Measurements from ENCODE around the gene ADGRL1.
"Not testable (repeated sequence)": the region's sequence is repeated elsewhere in the genome, so short reads cannot be mapped to it uniquely, and the experiment has no call there.

ADGRL1 gene

GRCh38 chr19:14204219-14204618, 1.8 kb downstream of the ADGRL1 start:
- not testable (repeated sequence) for H3K27me3 Mint-ChIP-seq; H3K36me3 Mint-ChIP-seq; H3K9me3 Mint-ChIP-seq (ENCODE audit: low read depth)
- Mint-ChIP-seq H3K4me3 (peak overlapping the region; percentile 87), H3K27ac (peak overlapping the region; percentile 58), H3K4me1 (ENCODE audit: low read depth) (peaks cover 37% of the 10 kb centered on the region)

GRCh38 chr19:14203788-14204187, 2.2 kb downstream of the ADGRL1 start:
- H3K27me3 Mint-ChIP-seq, H3K27ac Mint-ChIP-seq: not testable (repeated sequence)
- H3K4me1 Mint-ChIP-seq (ENCODE audit: low read depth), result peaks cover 35% of the 10 kb centered on the region

GRCh38 chr19:14203177-14203576, 2.8 kb downstream of the ADGRL1 start:
- no peaks in the 10 kb centered on the region for H3K36me3 Mint-ChIP-seq
- no peaks in the 10 kb centered on the region for H3K27me3 Mint-ChIP-seq
- H3K4me3 Mint-ChIP-seq, result peak overlapping the region; percentile 27
- peaks cover 32% of the 10 kb centered on the region for H3K4me1 Mint-ChIP-seq (ENCODE audit: low read depth)
- H3K9me3 Mint-ChIP-seq (ENCODE audit: low read depth), result no peaks in the 10 kb centered on the region
- H3K27ac Mint-ChIP-seq, result no peak overlapping the region

More at GRCh38 chr19:14203788-14204187, 2.2 kb downstream of the ADGRL1 start:
- not testable (repeated sequence) for H3K9me3 Mint-ChIP-seq (ENCODE audit: low read depth); H3K36me3 Mint-ChIP-seq
- peak overlapping the region; percentile 87 for H3K4me3 Mint-ChIP-seq

GRCh38 chr19:14201481-14201880, 4.5 kb downstream of the ADGRL1 start:
- not testable (repeated sequence) for H3K27me3 Mint-ChIP-seq, H3K4me3 Mint-ChIP-seq

GRCh38 chr19:14200147-14200841, 5.7 kb downstream of the ADGRL1 start:
- H3K36me3 Mint-ChIP-seq; H3K9me3 Mint-ChIP-seq (ENCODE audit: low read depth); H3K27me3 Mint-ChIP-seq; H3K27ac Mint-ChIP-seq; H3K4me3 Mint-ChIP-seq: not testable (repeated sequence)
- peaks cover 41% of the 10 kb centered on the region for H3K4me1 Mint-ChIP-seq (ENCODE audit: low read depth)

More at GRCh38 chr19:14201481-14201880, 4.5 kb downstream of the ADGRL1 start:
- H3K36me3 Mint-ChIP-seq; H3K27ac Mint-ChIP-seq; H3K9me3 Mint-ChIP-seq (ENCODE audit: low read depth): not testable (repeated sequence)
- H3K4me1 Mint-ChIP-seq (ENCODE audit: low read depth), result peaks cover 34% of the 10 kb centered on the region

GRCh38 chr19:14198384-14199376, 7.3 kb downstream of the ADGRL1 start:
- Mint-ChIP-seq H3K4me3 (no peak overlapping the region), H3K27me3 (no peaks in the 10 kb centered on the region), H3K27ac (no peak overlapping the region), H3K4me1 (ENCODE audit: low read depth) (peaks cover 28% of the 10 kb centered on the region), H3K9me3 (ENCODE audit: low read depth) (no peaks in the 10 kb centered on the region), H3K36me3 (peaks cover 4% of the 10 kb centered on the region)

GRCh38 chr19:14197882-14198281, 8.1 kb downstream of the ADGRL1 start:
- no peaks in the 10 kb centered on the region for H3K9me3 Mint-ChIP-seq (ENCODE audit: low read depth)
- no peak overlapping the region for H3K27ac Mint-ChIP-seq
- no peak overlapping the region for H3K4me3 Mint-ChIP-seq
- peaks cover 23% of the 10 kb centered on the region for H3K4me1 Mint-ChIP-seq (ENCODE audit: low read depth)
- no peaks in the 10 kb centered on the region for H3K27me3 Mint-ChIP-seq
- peaks cover 4% of the 10 kb centered on the region for H3K36me3 Mint-ChIP-seq

GRCh38 chr19:14197288-14197687, 8.7 kb downstream of the ADGRL1 start:
- H3K4me1 Mint-ChIP-seq (ENCODE audit: low read depth), result peaks cover 21% of the 10 kb centered on the region
- H3K27ac Mint-ChIP-seq; H3K9me3 Mint-ChIP-seq (ENCODE audit: low read depth); H3K36me3 Mint-ChIP-seq; H3K27me3 Mint-ChIP-seq; H3K4me3 Mint-ChIP-seq: not testable (repeated sequence)

GRCh38 chr19:14196105-14196504, 9.9 kb downstream of the ADGRL1 start:
- H3K27ac Mint-ChIP-seq; H3K27me3 Mint-ChIP-seq; H3K9me3 Mint-ChIP-seq (ENCODE audit: low read depth); H3K36me3 Mint-ChIP-seq: not testable (repeated sequence)
- H3K4me3 Mint-ChIP-seq, result peak overlapping the region; percentile 4
- H3K4me1 Mint-ChIP-seq (ENCODE audit: low read depth), result peaks cover 23% of the 10 kb centered on the region

GRCh38 chr19:14195216-14195615, 10.8 kb downstream of the ADGRL1 start:
- not testable (repeated sequence) for H3K4me3 Mint-ChIP-seq; H3K27ac Mint-ChIP-seq; H3K27me3 Mint-ChIP-seq; H3K9me3 Mint-ChIP-seq (ENCODE audit: low read depth); H3K36me3 Mint-ChIP-seq
- peaks cover 28% of the 10 kb centered on the region for H3K4me1 Mint-ChIP-seq (ENCODE audit: low read depth)

- H3K4me1 Mint-ChIP-seq (ENCODE audit: low read depth), result peaks cover 12% of the 10 kb centered on the region
- no peak overlapping the region for H3K27ac Mint-ChIP-seq
- no peaks in the 10 kb centered on the region for H3K9me3 Mint-ChIP-seq (ENCODE audit: low read depth)
Measured at GRCh38 chr19:14189415-14189814, 16.6 kb downstream of the ADGRL1 start.

GRCh38 chr19:14188086-14188485, 17.9 kb downstream of the ADGRL1 start:
- peaks cover 12% of the 10 kb centered on the region for H3K4me1 Mint-ChIP-seq (ENCODE audit: low read depth)
- not testable (repeated sequence) for H3K27me3 Mint-ChIP-seq; H3K9me3 Mint-ChIP-seq (ENCODE audit: low read depth); H3K27ac Mint-ChIP-seq; H3K4me3 Mint-ChIP-seq; H3K36me3 Mint-ChIP-seq

More at GRCh38 chr19:14189415-14189814, 16.6 kb downstream of the ADGRL1 start:
- Mint-ChIP-seq H3K36me3 (no peaks in the 10 kb centered on the region), H3K4me3 (no peak overlapping the region), H3K27me3 (no peaks in the 10 kb centered on the region)

GRCh38 chr19:14187561-14187960, 18.4 kb downstream of the ADGRL1 start:
- H3K27me3 Mint-ChIP-seq, result no peaks in the 10 kb centered on the region
- H3K36me3 Mint-ChIP-seq, result no peaks in the 10 kb centered on the region
- H3K27ac Mint-ChIP-seq, result no peak overlapping the region
- H3K4me3 Mint-ChIP-seq, result no peak overlapping the region
- H3K9me3 Mint-ChIP-seq (ENCODE audit: low read depth), result no peaks in the 10 kb centered on the region
- peaks cover 12% of the 10 kb centered on the region for H3K4me1 Mint-ChIP-seq (ENCODE audit: low read depth)

GRCh38 chr19:14186684-14187083, 19.3 kb downstream of the ADGRL1 start:
- H3K4me1 Mint-ChIP-seq (ENCODE audit: low read depth), result peaks cover 12% of the 10 kb centered on the region
- H3K4me3 Mint-ChIP-seq; H3K27me3 Mint-ChIP-seq; H3K27ac Mint-ChIP-seq; H3K9me3 Mint-ChIP-seq (ENCODE audit: low read depth); H3K36me3 Mint-ChIP-seq: not testable (repeated sequence)

- H3K4me3 Mint-ChIP-seq; H3K4me1 Mint-ChIP-seq (ENCODE audit: low read depth); H3K9me3 Mint-ChIP-seq (ENCODE audit: low read depth); H3K27me3 Mint-ChIP-seq; H3K36me3 Mint-ChIP-seq; H3K27ac Mint-ChIP-seq: not testable (repeated sequence)
Measured at GRCh38 chr19:14185691-14186090, 20.3 kb downstream of the ADGRL1 start.
